ENCODE data around the gene IGF1. TPM values are rescaled to one million over a fixed set of nuclear protein-coding genes. Genes with fewer than 3 reads are reported as not detected.

The IGF1 gene
- polyA plus RNA-seq, 1 experiment = 1.5 TPM

- TF ChIP-seq, protein P1, sequence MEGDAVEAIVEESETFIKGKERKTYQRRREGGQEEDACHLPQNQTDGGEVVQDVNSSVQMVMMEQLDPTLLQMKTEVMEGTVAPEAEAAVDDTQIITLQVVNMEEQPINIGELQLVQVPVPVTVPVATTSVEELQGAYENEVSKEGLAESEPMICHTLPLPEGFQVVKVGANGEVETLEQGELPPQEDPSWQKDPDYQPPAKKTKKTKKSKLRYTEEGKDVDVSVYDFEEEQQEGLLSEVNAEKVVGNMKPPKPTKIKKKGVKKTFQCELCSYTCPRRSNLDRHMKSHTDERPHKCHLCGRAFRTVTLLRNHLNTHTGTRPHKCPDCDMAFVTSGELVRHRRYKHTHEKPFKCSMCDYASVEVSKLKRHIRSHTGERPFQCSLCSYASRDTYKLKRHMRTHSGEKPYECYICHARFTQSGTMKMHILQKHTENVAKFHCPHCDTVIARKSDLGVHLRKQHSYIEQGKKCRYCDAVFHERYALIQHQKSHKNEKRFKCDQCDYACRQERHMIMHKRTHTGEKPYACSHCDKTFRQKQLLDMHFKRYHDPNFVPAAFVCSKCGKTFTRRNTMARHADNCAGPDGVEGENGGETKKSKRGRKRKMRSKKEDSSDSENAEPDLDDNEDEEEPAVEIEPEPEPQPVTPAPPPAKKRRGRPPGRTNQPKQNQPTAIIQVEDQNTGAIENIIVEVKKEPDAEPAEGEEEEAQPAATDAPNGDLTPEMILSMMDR (IDR thresholded peaks at IDR 0.05; ENCODE audit: insufficient read depth, low read depth, low read length) = no peak
- H3K36me3 ChIP-seq (ENCODE audit: control insufficient read depth, insufficient read depth, low read length) = no peaks in the 10 kb centered on the region
- no peak for DNase-seq (ENCODE audit: low read depth)
- CTCF ChIA-PET = interaction anchor here (1.2 to 2.4 kb wide), 8 partner anchors 9 to 258 kb away, joined by 3 to 11 read pairs (median 4); no protein-coding TSS in a partner anchor
- H3K4me3 ChIP-seq (ENCODE audit: low read depth, low read length) = no peak overlapping the region
- no peaks in the 10 kb centered on the region for H3K27me3 ChIP-seq (ENCODE audit: control insufficient read depth, insufficient read depth, low read length)
- POLR2A ChIA-PET = no interaction called here
These were observed 32.2 kb upstream of the IGF1 start for GRCh38 chr12:102512523-102512922.

GRCh38 chr12:102511575-102511974 lies 31.2 kb upstream of the IGF1 start:
- Histone ChIP-seq H3K36me3 (ENCODE audit: control insufficient read depth, insufficient read depth, low read length) (no peaks in the 10 kb centered on the region), H3K4me3 (ENCODE audit: low read depth, low read length) (no peak overlapping the region), H3K27me3 (ENCODE audit: control insufficient read depth, insufficient read depth, low read length) (no peaks in the 10 kb centered on the region)
- ChIA-PET CTCF (interaction anchor here (1.5 kb wide), 1 partner anchor 10 kb away, joined by 3 read pairs; no protein-coding TSS in a partner anchor), POLR2A (no interaction called here)
- no peak for DNase-seq (ENCODE audit: low read depth)
- TF ChIP-seq, protein P1 (IDR thresholded peaks at IDR 0.05; ENCODE audit: insufficient read depth, low read depth, low read length) = no peak

DNA sequence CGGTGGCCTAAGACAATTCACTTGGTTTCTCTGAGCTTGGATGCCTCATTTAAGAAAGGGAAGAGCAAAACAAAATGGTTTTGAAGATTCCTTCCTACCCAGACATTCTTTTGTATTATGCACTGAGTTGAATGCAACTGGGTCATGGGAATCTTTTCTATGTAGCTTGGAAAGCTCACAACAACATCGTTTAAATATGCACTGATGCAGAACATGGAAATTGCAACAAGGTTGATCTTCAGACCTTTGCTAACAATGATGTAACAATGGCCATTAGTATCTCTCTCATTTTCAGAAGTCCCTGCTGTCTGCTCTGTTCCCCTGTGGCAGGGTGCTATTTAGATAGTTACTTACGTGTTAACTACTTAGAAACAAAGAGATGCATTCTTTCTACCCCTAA lies 30.1 kb upstream of the IGF1 start:
- CTCF ChIA-PET = interaction anchor here (1.5 to 1.8 kb wide), 3 partner anchors 8 to 26 kb away, joined by 3 to 6 read pairs (median 5); no protein-coding TSS in a partner anchor
- TF ChIP-seq, protein P1 (IDR thresholded peaks at IDR 0.05; ENCODE audit: insufficient read depth, low read depth, low read length) = no peak

GRCh38 chr12:102510031-102510430 lies 29.7 kb upstream of the IGF1 start:
- Histone ChIP-seq H3K27me3 (ENCODE audit: control insufficient read depth, insufficient read depth, low read length) (no peaks in the 10 kb centered on the region), H3K36me3 (ENCODE audit: control insufficient read depth, insufficient read depth, low read length) (no peaks in the 10 kb centered on the region), H3K4me3 (ENCODE audit: low read depth, low read length) (no peak overlapping the region)
- POLR2A ChIA-PET = no interaction called here
- no peak for DNase-seq (ENCODE audit: low read depth)
- CTCF ChIA-PET = interaction anchor here (1.3 to 1.8 kb wide), 3 partner anchors 12 to 230 kb away, joined by 3 to 6 read pairs (median 5); no protein-coding TSS in a partner anchor
- TF ChIP-seq, protein P1 (IDR thresholded peaks at IDR 0.05; ENCODE audit: insufficient read depth, low read depth, low read length) = no peak

More for the DNA sequence above, 30.1 kb upstream of the IGF1 start:
- no peaks in the 10 kb centered on the region for H3K36me3 ChIP-seq (ENCODE audit: control insufficient read depth, insufficient read depth, low read length)
- POLR2A ChIA-PET = no interaction called here
- no peak overlapping the region for H3K4me3 ChIP-seq (ENCODE audit: low read depth, low read length)
- DNase-seq (ENCODE audit: low read depth) = no peak
- no peaks in the 10 kb centered on the region for H3K27me3 ChIP-seq (ENCODE audit: control insufficient read depth, insufficient read depth, low read length)

DNA sequence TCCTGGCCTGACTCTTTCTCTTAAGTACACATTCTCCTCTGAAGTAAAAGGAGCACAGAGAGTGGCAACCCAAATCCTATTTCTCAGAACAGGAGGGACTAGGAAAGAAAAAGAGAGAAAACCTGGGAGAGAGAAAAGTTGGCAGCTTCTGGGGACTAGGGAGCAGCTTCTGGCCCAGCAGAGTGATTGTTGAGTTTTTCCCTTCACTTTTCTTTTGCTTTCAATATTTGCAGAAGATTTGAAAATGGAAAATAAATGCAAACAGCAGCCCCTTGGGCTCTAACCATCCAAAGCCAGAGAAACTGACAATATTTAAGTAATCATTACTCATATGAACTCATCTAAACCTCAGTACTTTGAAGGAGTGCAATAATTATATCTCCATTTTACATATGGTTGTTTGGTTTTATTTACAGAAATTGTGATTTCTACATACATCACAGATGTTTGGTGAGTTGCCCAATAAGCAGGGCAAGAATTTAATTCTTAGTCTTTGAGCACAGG lies 28.8 kb upstream of the IGF1 start:
- POLR2A ChIA-PET = no interaction called here
- CTCF ChIA-PET = interaction anchor here (1.3 to 1.8 kb wide), 3 partner anchors 11 to 231 kb away, joined by 3 to 6 read pairs (median 5); no protein-coding TSS in a partner anchor
- DNase-seq (ENCODE audit: low read depth) = no peak
- TF ChIP-seq, protein P1 (IDR thresholded peaks at IDR 0.05; ENCODE audit: insufficient read depth, low read depth, low read length) = no peak
- H3K36me3 ChIP-seq (ENCODE audit: control insufficient read depth, insufficient read depth, low read length) = no peaks in the 10 kb centered on the region
- no peak overlapping the region for H3K4me3 ChIP-seq (ENCODE audit: low read depth, low read length)
- H3K27me3 ChIP-seq (ENCODE audit: control insufficient read depth, insufficient read depth, low read length) = no peaks in the 10 kb centered on the region

All from BJ (cell line).